HepG2 (cell line): Measurements from ENCODE around the gene FARSB.

Experiments
- NCOR1 ChIP-seq: fragments of 200-600 bp; sonication (generic); IDR thresholded peaks from 2 replicates; pipeline ENCODE4 v1.7.0; 2017; ENCODE audit warnings: antibody characterized with exemption, low read length, borderline replicate concordance
- POLR2AphosphoS2 ChIP-seq: IDR thresholded peaks from 2 replicates; pipeline ENCODE4 v1.6.1; 2011; ENCODE audit warnings: low read depth, low read length, improper control_type of control experiment
- SMAD1 ChIP-seq: sonication (generic); formaldehyde crosslinking; IDR thresholded peaks from 2 replicates; pipeline ENCODE4 v1.4.0; 2020; ENCODE audit warnings: missing genetic modification reagents, low read depth, mild to moderate bottlenecking, borderline replicate concordance
- ZMYM3 ChIP-seq: sonication (generic); formaldehyde crosslinking; IDR thresholded peaks from 2 replicates; pipeline ENCODE4 v1.5.1; 2020; ENCODE audit warnings: mild to moderate bottlenecking, missing genetic modification reagents
- ZNF101 ChIP-seq: sonication (generic); formaldehyde crosslinking; IDR thresholded peaks from 2 replicates; pipeline ENCODE4 v1.4.0; 2020; ENCODE audit warnings: mild to moderate bottlenecking, low read depth, missing genetic modification reagents, borderline replicate concordance
- TF ChIP-seq, protein P1 (sequence below): sonication (generic); formaldehyde crosslinking; IDR thresholded peaks from 2 replicates; pipeline ENCODE4 v1.5.0; 2020; ENCODE audit warnings: mild to moderate bottlenecking, missing genetic modification reagents, moderate library complexity

- TF ChIP-seq NCOR1 (no peak), ZNF101 (CRISPR knock-in tag) (no peak), ZMYM3 (peak; percentile 80), SMAD1 (CRISPR knock-in tag) (no peak), POLR2AphosphoS2 (no peak)
- TF ChIP-seq, protein P1, sequence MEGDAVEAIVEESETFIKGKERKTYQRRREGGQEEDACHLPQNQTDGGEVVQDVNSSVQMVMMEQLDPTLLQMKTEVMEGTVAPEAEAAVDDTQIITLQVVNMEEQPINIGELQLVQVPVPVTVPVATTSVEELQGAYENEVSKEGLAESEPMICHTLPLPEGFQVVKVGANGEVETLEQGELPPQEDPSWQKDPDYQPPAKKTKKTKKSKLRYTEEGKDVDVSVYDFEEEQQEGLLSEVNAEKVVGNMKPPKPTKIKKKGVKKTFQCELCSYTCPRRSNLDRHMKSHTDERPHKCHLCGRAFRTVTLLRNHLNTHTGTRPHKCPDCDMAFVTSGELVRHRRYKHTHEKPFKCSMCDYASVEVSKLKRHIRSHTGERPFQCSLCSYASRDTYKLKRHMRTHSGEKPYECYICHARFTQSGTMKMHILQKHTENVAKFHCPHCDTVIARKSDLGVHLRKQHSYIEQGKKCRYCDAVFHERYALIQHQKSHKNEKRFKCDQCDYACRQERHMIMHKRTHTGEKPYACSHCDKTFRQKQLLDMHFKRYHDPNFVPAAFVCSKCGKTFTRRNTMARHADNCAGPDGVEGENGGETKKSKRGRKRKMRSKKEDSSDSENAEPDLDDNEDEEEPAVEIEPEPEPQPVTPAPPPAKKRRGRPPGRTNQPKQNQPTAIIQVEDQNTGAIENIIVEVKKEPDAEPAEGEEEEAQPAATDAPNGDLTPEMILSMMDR (CRISPR knock-in tag): 0 out of 2 replicates have a peak, but pooled peaks have one; percentile 3
Observed at GRCh38 chr2:222686086-222686750, 30.3 kb upstream of the FARSB start.
